Karpas-422 (cell line): ENCODE results near the gene STXBP2. TPM values are rescaled to one million over a fixed set of nuclear protein-coding genes. Genes with fewer than 3 reads are reported as not detected.

ENCODE experiments used
- DNase-seq: peaks from one replicate; pipeline ENCODE4 v3.0.0-alpha.2; 2015
- H2AFZ ChIP-seq: fragments of 200-600 bp; sonication (generic); 2 replicates; pipeline ENCODE4 v1.6.1; 2014; ENCODE audit warnings: antibody characterized with exemption, low read length, mixed read lengths
- H3K27ac ChIP-seq: fragments of 200-600 bp; sonication (generic); 2 replicates; pipeline ENCODE4 v1.5.1; 2014; ENCODE audit warnings: mild to moderate bottlenecking, low read length, moderate library complexity
- H3K27me3 ChIP-seq: fragments of 200-600 bp; sonication (generic); 2 replicates; pipeline ENCODE4 v1.6.1; 2014; ENCODE audit warnings: low read length, mixed read lengths
- H3K36me3 ChIP-seq: fragments of 200-600 bp; sonication (generic); 2 replicates; pipeline ENCODE4 v1.6.1; 2014; ENCODE audit warnings: low read length, mixed read lengths; ENCODE audit not compliant: insufficient read depth
- H3K4me1 ChIP-seq: fragments of 200-600 bp; sonication (generic); 2 replicates; pipeline ENCODE4 v1.6.1; 2014; ENCODE audit warnings: mild to moderate bottlenecking, low read length, mixed read lengths
- H3K4me2 ChIP-seq: fragments of 200-600 bp; sonication (generic); 2 replicates; pipeline ENCODE4 v1.6.1; 2014; ENCODE audit warnings: low read length, low read depth, mild to moderate bottlenecking; ENCODE audit not compliant: poor library complexity, severe bottlenecking
- H3K4me3 ChIP-seq: fragments of 200-600 bp; sonication (generic); 2 replicates; pipeline ENCODE4 v1.5.1; 2014; ENCODE audit warnings: mild to moderate bottlenecking, antibody characterized with exemption, low read length, mixed read lengths
- H3K79me2 ChIP-seq: fragments of 200-600 bp; sonication (generic); 2 replicates; pipeline ENCODE4 v1.6.1; 2014; ENCODE audit warnings: mild to moderate bottlenecking, low read length, mixed read lengths
- H3K9ac ChIP-seq: fragments of 200-600 bp; sonication (generic); 2 replicates; pipeline ENCODE4 v1.6.0; 2014; ENCODE audit warnings: low read length
- H3K9me2 ChIP-seq: fragments of 200-600 bp; sonication (generic), shearing (Covaris generic); replicated peaks from 2 replicates; pipeline ENCODE4 v1.6.0; 2014; ENCODE audit warnings: mild to moderate bottlenecking, low read length, moderate library complexity; ENCODE audit not compliant: insufficient read depth
- H3K9me3 ChIP-seq: fragments of 300-700, 200-600 bp; sonication (generic); 2 replicates; pipeline ENCODE4 v1.6.1; 2014; ENCODE audit warnings: low read length, mixed read lengths
- H4K20me1 ChIP-seq: fragments of 200-600 bp; sonication (generic); 2 replicates; pipeline ENCODE4 v1.6.1; 2014; ENCODE audit warnings: mild to moderate bottlenecking, antibody characterized with exemption, low read length, low read depth; ENCODE audit not compliant: insufficient read depth
- small RNA-seq: library from RNA; depleted of rRNA; stranded (forward); fragments of <200 nt; gene quantifications from one replicate; pipeline ENCODE3, GENCODE V24; 2014
- total RNA-seq: library from RNA; depleted of rRNA; stranded (reverse); fragments of >200 nt; shearing (Covaris generic); gene quantifications from 2 replicates; pipeline ENCODE4 v1.2.3, GENCODE V29; 2014; ENCODE audit warnings: low replicate concordance; rRNA removed

STXBP2 gene
- total RNA-seq, 1 experiment from 2014 or later: 36.5 TPM

DNA sequence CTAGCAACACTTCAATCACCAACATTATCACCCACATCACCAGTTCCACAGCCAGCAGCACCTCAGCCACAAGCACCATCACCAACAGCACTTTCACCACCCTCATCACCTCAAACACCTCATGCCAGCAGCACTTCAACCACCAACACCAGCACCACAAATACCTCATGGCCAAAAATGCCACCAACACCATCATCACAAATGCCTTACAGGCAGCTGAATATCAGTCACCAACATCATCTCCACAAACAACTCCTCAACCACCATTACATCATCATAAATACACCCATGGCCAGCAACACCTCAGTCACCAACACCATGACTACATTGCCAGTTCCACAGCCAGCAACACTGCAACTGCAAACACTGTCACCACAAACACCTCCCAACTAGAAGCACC, 54.6 kb downstream of the STXBP2 start:
- Histone ChIP-seq H2AFZ (no peak overlapping the region), H3K27ac (no peak overlapping the region), H3K27me3 (no peaks in the 10 kb centered on the region), H3K4me3 (no peak overlapping the region), H3K36me3 (no peaks in the 10 kb centered on the region), H4K20me1 (no peaks in the 10 kb centered on the region), H3K4me1 (no peaks in the 10 kb centered on the region), H3K9ac (no peak overlapping the region), H3K9me2 (no peaks in the 10 kb centered on the region), H3K9me3 (no peaks in the 10 kb centered on the region), H3K79me2 (no peaks in the 10 kb centered on the region), H3K4me2 (no peak overlapping the region)
- no peak for DNase-seq

DNA sequence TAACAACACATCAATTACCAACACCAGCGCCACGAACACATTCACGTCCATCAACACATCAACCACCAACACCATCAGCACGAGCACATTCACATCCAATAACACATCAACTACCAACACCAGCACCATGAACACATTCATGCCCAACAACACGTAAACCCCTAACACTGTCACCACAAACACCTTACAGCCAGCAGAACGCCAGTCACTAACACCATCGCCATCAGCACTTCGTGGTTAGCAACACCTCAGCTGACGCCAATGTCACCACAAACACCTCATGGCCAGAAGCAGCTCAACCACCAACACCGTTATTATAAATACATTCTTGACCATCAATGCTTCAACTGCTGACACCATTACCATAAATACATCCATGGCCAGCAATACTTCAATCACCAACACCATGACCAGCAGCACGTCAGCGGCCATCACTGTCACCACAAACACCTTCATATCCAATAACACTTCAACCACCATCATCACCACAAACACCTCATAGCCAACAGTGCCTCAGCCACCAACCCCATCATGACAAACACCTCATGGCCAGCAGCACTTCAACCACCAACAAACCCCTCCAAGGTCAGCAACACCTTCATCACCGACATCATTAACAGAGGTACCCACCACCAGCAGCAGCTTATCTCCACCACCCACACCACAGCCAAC, 55.6 kb downstream of the STXBP2 start:
- Histone ChIP-seq H3K4me1 (no peaks in the 10 kb centered on the region), H3K9ac (no peak overlapping the region), H3K36me3 (no peaks in the 10 kb centered on the region), H3K27me3 (no peaks in the 10 kb centered on the region), H3K4me3 (no peak overlapping the region), H3K9me2 (no peaks in the 10 kb centered on the region), H2AFZ (no peak overlapping the region), H3K27ac (no peak overlapping the region), H4K20me1 (no peaks in the 10 kb centered on the region), H3K79me2 (no peaks in the 10 kb centered on the region), H3K9me3 (no peaks in the 10 kb centered on the region), H3K4me2 (no peak overlapping the region)
- no peak for DNase-seq

GRCh38 chr19:7694499-7694898, 57.6 kb downstream of the STXBP2 start:
- H2AFZ ChIP-seq: no peak overlapping the region

More at GRCh38 chr19:7694499-7694898, 57.6 kb downstream of the STXBP2 start:
- no peak overlapping the region for H3K4me2 ChIP-seq
- no peaks in the 10 kb centered on the region for H3K79me2 ChIP-seq
- no peaks in the 10 kb centered on the region for H3K4me1 ChIP-seq
- no peak overlapping the region for H3K9ac ChIP-seq
- no peaks in the 10 kb centered on the region for H3K36me3 ChIP-seq
- DNase-seq: no peak
- no peak overlapping the region for H3K27ac ChIP-seq
- H3K27me3 ChIP-seq: no peaks in the 10 kb centered on the region
- no peaks in the 10 kb centered on the region for H3K9me2 ChIP-seq
- H3K4me3 ChIP-seq: no peak overlapping the region
- H3K9me3 ChIP-seq: no peaks in the 10 kb centered on the region
- no peaks in the 10 kb centered on the region for H4K20me1 ChIP-seq

Small RNA genes within 50 kb of the gene (small RNA-seq; reads per million reads assigned to genes)
- not detected for gene MIR6792

Other genes with a start within 250 kb of the STXBP2 start
- gene PEX11G, start 148.1 kb upstream of the STXBP2 start, total RNA-seq: 1.0 and 1.8 TPM in 2 replicates
- gene ZNF358, start 121.0 kb upstream of the STXBP2 start, total RNA-seq: not detected in 2 replicates
- gene MCOLN1, start 114.5 kb upstream of the STXBP2 start, total RNA-seq: 1.9 and 3.9 TPM in 2 replicates
- gene PNPLA6, start 101.4 kb upstream of the STXBP2 start, total RNA-seq: 65.8 and 121 TPM in 2 replicates
- 0.36 TPM in 1 of 2 replicates, not detected in the other for gene CAMSAP3, start 41.2 kb upstream of the STXBP2 start, total RNA-seq
- gene XAB2, start 7.6 kb upstream of the STXBP2 start, total RNA-seq: 20.2 and 36.2 TPM in 2 replicates
- 15.5 and 51.5 TPM in 2 replicates for gene PET100, start 7.3 kb upstream of the STXBP2 start, total RNA-seq
- gene PCP2, start 3.4 kb upstream of the STXBP2 start, total RNA-seq: 0.65 TPM in 1 of 2 replicates, not detected in the other
- not detected in 2 replicates for gene RETN, start 31.9 kb downstream of the STXBP2 start, total RNA-seq
- gene MCEMP1, start 40.0 kb downstream of the STXBP2 start, total RNA-seq: not detected in 2 replicates
- gene TRAPPC5, start 43.7 kb downstream of the STXBP2 start, total RNA-seq: 52.1 and 116 TPM in 2 replicates
- gene FCER2, start 65.0 kb downstream of the STXBP2 start, total RNA-seq: 0.14 TPM in 1 of 2 replicates, not detected in the other
- not detected in 2 replicates for gene CLEC4G, start 95.0 kb downstream of the STXBP2 start, total RNA-seq
- gene CD209, start 110.4 kb downstream of the STXBP2 start, total RNA-seq: not detected in 2 replicates
- not detected in 2 replicates for gene CLEC4M, start 126.1 kb downstream of the STXBP2 start, total RNA-seq
- 6.0 and 8.9 TPM in 2 replicates for gene EVI5L, start 193.1 kb downstream of the STXBP2 start, total RNA-seq
- gene PRR36, start 237.3 kb downstream of the STXBP2 start, total RNA-seq: not detected in 2 replicates